Keratinocyte (primary cell): ENCODE results near the gene LZTR1.

Source experiments
- EZH2 ChIP-seq: IDR thresholded peaks from one replicate; pipeline ENCODE4 v1.6.1; 2012; ENCODE audit warnings: inconsistent platforms, mild to moderate bottlenecking, low read length, moderate library complexity
- TF ChIP-seq, protein P1 (sequence below), 3 experiments: IDR thresholded peaks in 1 of 3; conservative IDR thresholded peaks in 1 of 3; optimal IDR thresholded peaks in 1 of 3; 2 replicates in 2 of 3; 3 replicates in 1 of 3; pipeline versions ENCODE3 to v1.5.1; 2011; ENCODE audit warnings: low read length in 3 of 3, mild to moderate bottlenecking in 3 of 3, moderate library complexity in 2 of 3, control low read depth in 1 of 3, inconsistent platforms in 1 of 3; ENCODE audit not compliant: insufficient read depth in 2 of 3; ENCODE audit errors: extremely low read depth in 1 of 3

DNA sequence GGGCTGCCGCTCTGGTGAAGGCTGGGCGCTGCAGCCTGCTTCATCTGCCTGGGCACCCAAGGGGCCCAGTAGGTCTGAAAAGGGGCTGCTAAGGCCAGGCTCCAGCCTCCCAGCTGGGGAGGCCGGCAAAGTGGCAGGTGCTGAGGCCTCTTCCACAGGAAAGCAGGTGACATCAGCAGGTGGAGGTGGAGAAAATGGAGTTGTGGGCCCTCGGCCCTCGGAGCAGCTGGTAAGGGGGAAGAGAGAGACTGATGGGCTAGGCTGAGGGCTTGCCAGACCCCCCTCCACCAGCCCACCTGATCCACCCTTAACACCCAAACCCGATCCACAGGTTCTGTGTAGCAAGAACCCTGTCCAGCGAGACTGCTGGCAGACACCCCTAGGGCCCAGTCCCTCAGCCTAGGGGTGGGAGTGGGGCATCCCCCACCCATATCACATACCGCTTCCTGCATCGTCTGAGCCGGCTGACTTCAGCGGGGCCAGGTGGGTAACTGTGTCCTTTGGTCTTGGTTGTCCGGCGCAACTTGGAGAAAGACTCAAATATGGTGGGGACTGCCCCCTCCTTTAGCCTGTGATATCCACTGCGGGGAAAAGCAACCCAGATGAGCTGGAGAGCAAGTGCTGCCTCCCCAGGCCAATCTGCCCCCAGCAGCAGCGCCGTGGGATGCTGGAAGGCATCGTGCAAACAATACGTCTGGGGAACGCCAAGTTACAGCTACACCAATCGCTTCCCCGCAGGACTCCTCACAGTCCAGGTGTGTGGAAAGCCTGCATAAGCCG, 18.3 kb downstream of the LZTR1 start:
- TF ChIP-seq, protein P1, sequence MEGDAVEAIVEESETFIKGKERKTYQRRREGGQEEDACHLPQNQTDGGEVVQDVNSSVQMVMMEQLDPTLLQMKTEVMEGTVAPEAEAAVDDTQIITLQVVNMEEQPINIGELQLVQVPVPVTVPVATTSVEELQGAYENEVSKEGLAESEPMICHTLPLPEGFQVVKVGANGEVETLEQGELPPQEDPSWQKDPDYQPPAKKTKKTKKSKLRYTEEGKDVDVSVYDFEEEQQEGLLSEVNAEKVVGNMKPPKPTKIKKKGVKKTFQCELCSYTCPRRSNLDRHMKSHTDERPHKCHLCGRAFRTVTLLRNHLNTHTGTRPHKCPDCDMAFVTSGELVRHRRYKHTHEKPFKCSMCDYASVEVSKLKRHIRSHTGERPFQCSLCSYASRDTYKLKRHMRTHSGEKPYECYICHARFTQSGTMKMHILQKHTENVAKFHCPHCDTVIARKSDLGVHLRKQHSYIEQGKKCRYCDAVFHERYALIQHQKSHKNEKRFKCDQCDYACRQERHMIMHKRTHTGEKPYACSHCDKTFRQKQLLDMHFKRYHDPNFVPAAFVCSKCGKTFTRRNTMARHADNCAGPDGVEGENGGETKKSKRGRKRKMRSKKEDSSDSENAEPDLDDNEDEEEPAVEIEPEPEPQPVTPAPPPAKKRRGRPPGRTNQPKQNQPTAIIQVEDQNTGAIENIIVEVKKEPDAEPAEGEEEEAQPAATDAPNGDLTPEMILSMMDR (optimal IDR thresholded peaks at IDR 0.05 in 1 of 3, IDR thresholded peaks at IDR 0.05 in 1 of 3, conservative IDR thresholded peaks at IDR 0.05 in 1 of 3; ENCODE audit: extremely low read depth in 1 of 3, insufficient read depth in 2 of 3, low read length in 3 of 3), result peak in 1 of 3 experiments; percentile 24
- no peak for TF ChIP-seq EZH2
